HG02678 (cell line): ENCODE measurements around the gene CD5L.

Source experiments
- ATAC-seq: cut with Tn5 transposase; IDR thresholded peaks from one replicate; pipeline ENCODE4 v1.9.1; 2021; ENCODE audit warnings: mild to moderate bottlenecking, moderate library complexity; ENCODE audit not compliant: unreplicated experiment

CD5L gene

DNA sequence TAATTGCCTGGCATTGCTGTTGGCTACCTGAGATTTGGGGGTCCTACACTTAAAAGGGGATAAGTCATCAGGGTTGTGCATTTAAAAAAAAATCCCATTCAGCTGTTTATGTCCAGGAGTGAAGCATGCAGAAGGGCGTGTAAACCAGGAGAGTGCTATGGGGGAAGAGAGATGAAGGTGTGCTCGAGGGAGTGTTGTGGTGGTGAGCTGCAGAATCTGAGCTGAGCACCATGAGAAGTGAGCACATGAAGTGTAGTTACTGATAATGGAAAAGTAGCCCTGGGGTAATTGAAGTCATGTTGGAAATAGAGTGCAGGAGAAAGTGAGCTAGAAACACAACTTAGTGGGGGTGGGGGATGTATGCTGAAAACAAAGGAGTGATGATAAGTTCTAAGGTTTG is 22.4 kb downstream of the CD5L start:
- no peak for ATAC-seq

DNA sequence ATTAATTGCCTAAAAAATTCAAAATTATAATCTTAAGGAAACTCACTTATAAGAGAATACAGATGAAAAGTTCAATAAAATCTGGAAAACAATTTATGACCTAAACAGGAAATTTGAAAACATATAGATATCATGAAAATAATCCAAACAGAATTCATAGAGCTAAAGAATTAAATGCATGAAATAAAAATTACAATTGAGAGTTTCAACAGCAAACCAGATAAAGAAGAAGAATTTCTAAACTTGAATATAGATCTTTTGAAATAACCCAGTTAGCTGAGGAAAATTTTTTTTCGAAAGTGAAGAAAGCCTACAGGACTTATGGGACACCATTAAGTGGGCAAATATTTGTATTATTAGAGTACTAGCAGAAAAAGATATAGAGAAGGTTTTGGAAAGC is 28.3 kb downstream of the CD5L start:
- ATAC-seq, result no peak

DNA sequence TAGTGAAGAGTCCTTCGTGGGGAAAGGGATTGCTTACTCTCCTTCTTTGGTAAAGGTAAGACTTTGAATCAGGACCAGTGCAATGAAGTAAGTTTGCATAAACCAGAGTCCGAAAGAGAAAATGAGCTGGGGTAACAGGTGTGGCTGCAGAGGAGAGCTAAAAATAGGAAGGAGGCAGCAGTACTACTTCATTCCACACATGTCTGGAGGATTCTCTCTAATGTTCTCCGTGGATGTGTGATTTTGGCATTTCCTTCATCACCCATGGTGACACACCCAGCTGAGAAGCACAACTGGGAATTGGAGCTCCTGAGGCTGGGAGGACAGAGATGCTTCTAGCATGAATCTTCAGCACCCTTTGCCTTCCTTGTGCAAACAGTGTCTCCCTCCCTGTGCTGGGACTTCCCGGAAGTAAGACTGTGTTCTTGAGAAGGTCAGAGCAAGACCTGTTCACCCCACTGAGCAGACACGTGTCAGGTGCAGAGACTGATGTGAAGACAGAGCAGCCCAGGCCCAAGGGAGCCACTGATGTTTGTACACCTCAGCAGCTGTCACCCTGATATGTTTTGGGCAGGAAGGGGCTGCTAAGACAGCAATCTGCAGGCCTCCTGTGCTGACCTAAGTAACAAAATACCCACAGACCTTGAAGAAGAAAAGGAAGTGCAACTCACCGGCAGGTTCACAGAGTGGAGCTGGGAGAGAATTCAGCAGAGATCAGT is 35.0 kb downstream of the CD5L start:
- peak; percentile 93 for ATAC-seq

DNA sequence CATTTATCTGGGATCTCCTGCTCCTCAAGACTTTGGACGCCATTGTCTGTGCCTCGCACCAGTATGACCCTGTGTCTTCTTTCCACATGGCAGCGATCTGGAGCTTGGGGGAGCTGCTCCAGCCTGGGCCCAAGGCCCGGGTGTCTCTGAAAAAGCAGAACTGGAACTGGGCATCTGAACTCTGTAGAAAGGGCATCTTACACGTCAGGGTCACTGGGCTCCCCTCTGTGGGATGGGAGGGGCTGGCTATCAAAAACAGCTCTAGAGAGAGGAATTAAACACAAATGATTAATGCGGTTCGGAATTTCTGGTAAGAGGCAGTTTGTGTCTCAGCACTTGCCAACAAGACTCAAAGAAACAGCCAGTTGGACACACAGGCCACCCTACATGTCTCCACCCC is 37.8 kb downstream of the CD5L start:
- no peak for ATAC-seq

DNA sequence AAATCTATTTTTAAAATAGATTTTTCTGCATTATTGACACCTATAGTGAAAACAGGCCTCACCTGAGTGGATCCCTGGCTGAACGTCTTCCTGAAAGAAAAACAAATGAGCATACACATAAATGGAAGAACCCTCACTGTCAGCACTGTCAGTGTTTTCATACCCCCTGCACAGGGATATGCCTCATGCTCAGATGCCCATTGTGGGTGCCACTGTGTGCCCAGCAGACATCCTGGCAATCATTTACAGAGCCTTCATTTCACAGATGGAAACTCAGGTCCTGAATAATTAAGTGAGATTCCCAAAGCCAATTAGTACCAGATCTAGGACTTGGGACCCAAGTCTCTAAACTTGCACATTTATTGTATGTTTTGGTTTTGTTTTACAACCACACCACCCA is 41.6 kb downstream of the CD5L start:
- ATAC-seq, result no peak

DNA sequence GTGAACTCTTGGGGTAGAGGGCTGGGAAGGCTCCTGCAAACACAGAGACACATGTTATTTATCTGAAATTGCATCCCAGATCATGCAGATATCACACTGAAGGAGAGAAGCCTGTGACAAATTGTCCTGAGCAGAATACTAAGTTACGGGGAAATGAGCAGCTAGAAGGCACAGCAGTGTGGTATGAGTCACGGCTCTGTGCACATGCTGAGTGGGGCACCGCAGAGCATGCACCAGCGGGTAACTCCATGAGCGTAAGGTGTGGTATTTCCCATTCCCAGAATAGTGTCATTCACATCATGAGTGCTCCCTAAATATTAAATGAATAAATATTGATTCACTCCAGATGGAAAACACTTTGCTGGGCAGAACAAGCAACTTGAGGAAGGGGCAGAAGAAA is 43.4 kb downstream of the CD5L start:
- ATAC-seq, result no peak

DNA sequence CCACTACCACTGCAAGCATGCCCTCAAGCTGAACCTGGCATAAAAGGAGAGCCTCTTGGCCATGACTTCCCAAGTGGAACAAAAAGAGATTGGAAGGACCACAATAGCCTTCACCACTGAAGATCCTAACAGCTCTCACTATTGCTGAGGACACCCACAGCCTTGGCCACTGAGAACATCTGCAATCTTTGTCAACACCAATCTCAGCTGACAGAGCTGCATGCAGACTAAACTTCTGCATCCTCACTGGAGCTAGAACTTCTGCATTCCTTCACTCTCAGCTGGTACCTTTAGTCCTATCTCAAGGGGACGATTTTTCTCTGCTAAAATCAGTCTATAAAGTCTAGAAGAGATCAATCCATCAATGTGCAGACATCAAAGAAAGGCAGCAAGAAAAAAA is 56.4 kb downstream of the CD5L start:
- no peak for ATAC-seq

DNA sequence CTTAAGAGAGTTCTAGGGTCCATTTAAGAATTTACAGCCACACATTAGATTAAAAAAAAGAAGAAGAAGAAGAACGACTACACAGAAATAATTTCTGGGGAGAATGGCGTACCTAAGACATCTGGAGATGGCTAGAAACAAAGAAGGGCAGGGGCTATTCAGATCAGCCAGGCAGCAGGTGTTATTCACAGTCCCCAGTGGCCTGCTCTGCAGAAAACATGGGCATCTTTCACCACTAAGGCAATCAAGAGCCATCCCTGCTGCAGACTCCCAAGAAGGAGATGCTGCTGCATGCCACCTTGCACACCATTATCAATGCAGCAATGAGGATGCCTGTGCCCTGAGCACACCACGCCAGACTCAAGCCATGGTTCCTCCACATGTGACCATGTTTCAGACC is 56.8 kb downstream of the CD5L start:
- no peak for ATAC-seq

DNA sequence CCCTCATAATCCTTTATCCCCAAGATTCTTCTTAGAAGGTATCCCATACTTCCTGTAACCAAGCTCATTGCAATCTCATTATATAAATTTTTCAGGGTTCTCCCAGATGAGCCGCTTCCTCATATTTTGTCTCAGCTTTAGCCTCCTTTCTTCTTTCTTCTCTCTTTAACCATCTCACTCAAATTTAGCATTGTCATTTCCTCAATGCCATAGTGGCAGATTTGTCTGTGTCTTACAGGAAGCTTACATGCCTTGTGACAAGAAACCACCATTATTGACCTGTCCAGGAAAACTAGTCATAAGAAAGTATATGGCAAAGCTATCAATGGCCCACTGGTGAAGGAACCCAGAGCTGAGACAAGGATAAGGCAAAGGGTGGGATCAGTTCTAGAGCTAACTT is 58.7 kb downstream of the CD5L start:
- no peak for ATAC-seq

DNA sequence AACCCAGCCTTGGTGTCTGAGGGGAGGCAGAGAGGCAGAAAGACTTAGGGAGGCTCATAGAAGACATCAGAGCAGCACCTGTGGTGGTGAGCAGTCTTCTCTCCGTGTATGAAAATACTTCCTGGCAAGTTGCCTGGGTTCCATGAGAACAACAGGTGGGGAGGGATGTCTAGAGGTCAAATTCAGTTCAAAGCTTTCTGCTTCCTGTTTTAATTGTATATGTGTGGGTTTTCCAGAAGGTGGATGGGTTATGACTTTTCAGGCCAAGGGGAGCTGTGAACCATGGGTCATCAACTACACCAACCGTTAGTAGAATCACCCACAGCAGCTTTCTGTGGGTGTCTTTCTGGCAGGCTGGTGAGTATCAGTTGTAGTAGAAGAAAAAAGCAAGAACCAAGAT is 60.6 kb downstream of the CD5L start:
- ATAC-seq, result peak; percentile 56
